ENCODE measurements around the gene ILK. TPM values are rescaled to one million over a fixed set of nuclear protein-coding genes. Genes with fewer than 3 reads are reported as not detected.

Gene ILK
- total RNA-seq, 4 donors from 2014 or later, result 139 to 148 (median 140) TPM

- WGBS, 2 donors, result 76 to 89% methylated on average over 2 of the region's 2 CpGs
- H3K36me3 ChIP-seq, result peaks cover 0 to 24% (median 0%) of the 10 kb centered on the region in 3 donors
- peaks cover 0 to 38% (median 16%) of the 10 kb centered on the region in 4 donors for H3K4me1 ChIP-seq
- H3K27me3 ChIP-seq, result no peaks in the 10 kb centered on the region
- no peak overlapping the region for H3K27ac ChIP-seq
- no peak overlapping the region for H3K4me3 ChIP-seq
- peaks cover 0 to 25% (median 8%) of the 10 kb centered on the region in 4 donors for H3K9me3 ChIP-seq
- TF ChIP-seq EP300 (IDR thresholded peaks at IDR 0.05), result no peak
- no peak for TF ChIP-seq CTCF (IDR thresholded peaks at IDR 0.05)
- no peak for TF ChIP-seq POLR2A (IDR thresholded peaks at IDR 0.05)
- DNase-seq (ENCODE audit: low spot score in 2 of 2), result no peak
Measured at GRCh38 chr11:6579681-6580080, 23.9 kb upstream of the ILK start.

GRCh38 chr11:6583584-6583983, 20.0 kb upstream of the ILK start:
- Histone ChIP-seq H3K4me1 (no peaks in the 10 kb centered on the region), H3K4me3 (no peak overlapping the region), H3K9me3 (peaks cover 0 to 28% (median 8%) of the 10 kb centered on the region in 4 donors), H3K36me3 (peaks cover 0 to 46% (median 0%) of the 10 kb centered on the region in 3 donors), H3K27ac (no peak overlapping the region), H3K27me3 (no peaks in the 10 kb centered on the region)
- 95 to 96% methylated on average over 1 of the region's 1 CpG for WGBS, 2 donors
- TF ChIP-seq EP300 (IDR thresholded peaks at IDR 0.05), result no peak
- no peak for TF ChIP-seq POLR2A (IDR thresholded peaks at IDR 0.05)
- TF ChIP-seq CTCF (IDR thresholded peaks at IDR 0.05), result no peak
- DNase-seq (ENCODE audit: low spot score in 2 of 2), result no peak

- no peak for TF ChIP-seq EP300 (IDR thresholded peaks at IDR 0.05)
- TF ChIP-seq CTCF (IDR thresholded peaks at IDR 0.05), result no peak
- TF ChIP-seq POLR2A (IDR thresholded peaks at IDR 0.05), result no peak
- Histone ChIP-seq H3K9me3 (peaks cover 0 to 28% (median 8%) of the 10 kb centered on the region in 4 donors), H3K4me1 (no peaks in the 10 kb centered on the region), H3K4me3 (no peak overlapping the region), H3K27me3 (no peaks in the 10 kb centered on the region), H3K27ac (no peak overlapping the region), H3K36me3 (peaks cover 0 to 46% (median 0%) of the 10 kb centered on the region in 3 donors)
- no peak for DNase-seq (ENCODE audit: low spot score in 2 of 2)
- WGBS, 2 donors, result 93 to 95% methylated on average over 4 of the region's 4 CpGs
Measured at GRCh38 chr11:6584528-6584927, 19.0 kb upstream of the ILK start.

- 87 to 91% methylated on average over 20 to 25 of the region's 25 CpGs for WGBS, 2 donors
- Histone ChIP-seq H3K27ac (no peak overlapping the region), H3K36me3 (peaks cover 0 to 42% (median 2%) of the 10 kb centered on the region in 3 donors), H3K4me3 (no peak overlapping the region), H3K4me1 (no peaks in the 10 kb centered on the region), H3K27me3 (no peaks in the 10 kb centered on the region), H3K9me3 (peaks cover 0 to 25% (median 8%) of the 10 kb centered on the region in 4 donors)
- no peak for TF ChIP-seq POLR2A (IDR thresholded peaks at IDR 0.05)
- no peak for TF ChIP-seq EP300 (IDR thresholded peaks at IDR 0.05)
- no peak for TF ChIP-seq CTCF (IDR thresholded peaks at IDR 0.05)
- DNase-seq (ENCODE audit: low spot score in 2 of 2), result no peak
Measured at GRCh38 chr11:6586434-6587359, 16.9 kb upstream of the ILK start.

GRCh38 chr11:6587360-6587953, 16.1 kb upstream of the ILK start:
- no peak for DNase-seq (ENCODE audit: low spot score in 2 of 2)

More at GRCh38 chr11:6587360-6587953, 16.1 kb upstream of the ILK start:
- TF ChIP-seq CTCF (IDR thresholded peaks at IDR 0.05), result no peak
- TF ChIP-seq POLR2A (IDR thresholded peaks at IDR 0.05), result no peak
- no peak for TF ChIP-seq EP300 (IDR thresholded peaks at IDR 0.05)
- Histone ChIP-seq H3K9me3 (peaks cover 0 to 23% (median 8%) of the 10 kb centered on the region in 4 donors), H3K27me3 (no peaks in the 10 kb centered on the region), H3K4me3 (no peak overlapping the region), H3K4me1 (no peaks in the 10 kb centered on the region), H3K36me3 (peaks cover 0 to 49% (median 2%) of the 10 kb centered on the region in 3 donors), H3K27ac (no peak overlapping the region)
- 84 to 88% methylated on average over 11 of the region's 11 CpGs for WGBS, 2 donors

Data from tibial nerve (tissue), 4 donors.